Measurements from ENCODE around the gene KLHL21.

DNA sequence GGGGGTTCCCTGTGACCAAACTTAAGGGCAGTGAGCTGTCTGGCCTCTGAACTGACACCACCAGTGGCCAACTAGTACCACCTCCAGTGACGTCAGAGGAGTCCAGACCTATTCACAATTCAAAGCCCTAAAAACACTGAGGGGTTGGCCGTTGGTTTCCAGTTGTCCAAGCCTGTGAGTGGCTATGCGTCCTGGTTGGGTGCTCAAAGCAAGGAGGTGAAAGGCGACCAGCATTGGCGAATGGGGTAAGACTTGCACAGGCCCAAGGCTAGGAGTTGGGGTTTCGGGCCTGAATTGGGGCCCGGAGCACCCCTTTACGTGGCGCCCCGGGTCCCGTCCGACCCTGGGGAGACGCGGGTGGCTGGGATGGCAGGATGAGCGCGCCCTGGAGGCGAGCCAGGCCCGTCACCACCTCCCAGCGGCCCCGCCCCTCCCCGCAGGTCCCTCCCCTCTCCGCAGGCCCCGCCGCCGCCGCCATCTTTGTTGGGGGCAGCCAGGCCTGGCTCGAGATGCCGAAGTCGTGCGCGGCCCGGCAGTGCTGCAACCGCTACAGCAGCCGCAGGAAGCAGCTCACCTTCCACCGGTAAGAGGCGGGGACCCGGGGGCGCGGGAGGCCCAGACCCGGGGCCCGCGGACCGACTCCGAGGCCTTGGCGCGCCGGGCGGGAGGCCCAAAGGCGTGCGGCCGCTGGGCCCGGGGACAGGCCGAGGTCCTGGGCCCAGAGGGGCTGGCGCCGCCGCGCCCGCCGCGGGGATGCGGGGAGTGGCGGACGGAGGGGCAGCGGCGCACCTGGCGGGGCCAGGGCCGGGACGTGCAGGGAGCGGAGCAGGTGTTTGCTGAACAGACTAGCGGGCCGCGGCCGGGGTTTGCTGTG lies 22.3 kb upstream of the KLHL21 start, which contains the start of gene THAP3:
- TF ChIP-seq, protein P1, sequence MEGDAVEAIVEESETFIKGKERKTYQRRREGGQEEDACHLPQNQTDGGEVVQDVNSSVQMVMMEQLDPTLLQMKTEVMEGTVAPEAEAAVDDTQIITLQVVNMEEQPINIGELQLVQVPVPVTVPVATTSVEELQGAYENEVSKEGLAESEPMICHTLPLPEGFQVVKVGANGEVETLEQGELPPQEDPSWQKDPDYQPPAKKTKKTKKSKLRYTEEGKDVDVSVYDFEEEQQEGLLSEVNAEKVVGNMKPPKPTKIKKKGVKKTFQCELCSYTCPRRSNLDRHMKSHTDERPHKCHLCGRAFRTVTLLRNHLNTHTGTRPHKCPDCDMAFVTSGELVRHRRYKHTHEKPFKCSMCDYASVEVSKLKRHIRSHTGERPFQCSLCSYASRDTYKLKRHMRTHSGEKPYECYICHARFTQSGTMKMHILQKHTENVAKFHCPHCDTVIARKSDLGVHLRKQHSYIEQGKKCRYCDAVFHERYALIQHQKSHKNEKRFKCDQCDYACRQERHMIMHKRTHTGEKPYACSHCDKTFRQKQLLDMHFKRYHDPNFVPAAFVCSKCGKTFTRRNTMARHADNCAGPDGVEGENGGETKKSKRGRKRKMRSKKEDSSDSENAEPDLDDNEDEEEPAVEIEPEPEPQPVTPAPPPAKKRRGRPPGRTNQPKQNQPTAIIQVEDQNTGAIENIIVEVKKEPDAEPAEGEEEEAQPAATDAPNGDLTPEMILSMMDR (conservative IDR thresholded peaks at IDR 0.05), result no peak; the same call in 1 of the 2 replicates
- TF ChIP-seq EZH2 (IDR thresholded peaks at IDR 0.05; ENCODE audit: low read depth), result no peak

Measured in PC-9 (cell line).